Spleen (tissue), 11 donors: ENCODE data around the gene DUSP28. TPM values are rescaled to one million over a fixed set of nuclear protein-coding genes. Genes with fewer than 3 reads are reported as not detected.
A peak's percentile ranks its signal among the peaks of the same experiment; 100 is the strongest.

ENCODE experiments used
- DNase-seq: peaks from one replicate; pipeline ENCODE4 v3.0.0-alpha.2; 2020
- H3K27ac ChIP-seq, 8 donors: fragments of 200-600 bp; sonication (generic) in 7 of 8; 1 replicate in 4 of 8; 2 replicates in 4 of 8; pipeline versions ENCODE4 v1.5.0 to v1.8.0; 2016 to 2021; ENCODE audit warnings: inconsistent platforms in 4 of 8, mild to moderate bottlenecking in 4 of 8, moderate library complexity in 1 of 8
- H3K27me3 ChIP-seq, 7 donors: fragments of 200-600 bp; sonication (generic) in 6 of 7; replicated peaks in 1 of 7; 1 replicate in 4 of 7; 2 replicates in 3 of 7; pipeline versions ENCODE4 v1.5.0 to v1.8.0; 2016 to 2021; ENCODE audit warnings: inconsistent platforms in 3 of 7, mild to moderate bottlenecking in 1 of 7
- H3K36me3 ChIP-seq, 6 donors: fragments of 200-600 bp; sonication (generic) in 5 of 6; 1 replicate in 4 of 6; 2 replicates in 2 of 6; pipeline versions ENCODE4 v1.5.0 to v1.8.0; 2016 to 2021; ENCODE audit warnings: inconsistent platforms in 2 of 6
- H3K4me1 ChIP-seq, 6 donors: fragments of 200-600 bp; sonication (generic) in 5 of 6; 1 replicate in 3 of 6; 2 replicates in 3 of 6; pipeline versions ENCODE4 v1.5.0 to v1.8.0; 2016 to 2021; ENCODE audit warnings: inconsistent platforms in 3 of 6
- H3K4me3 ChIP-seq, 8 donors: fragments of 200-600 bp; sonication (generic) in 7 of 8; 1 replicate in 4 of 8; 2 replicates in 4 of 8; pipeline versions ENCODE4 v1.5.0 to v1.8.0; 2016 to 2021; ENCODE audit warnings: inconsistent platforms in 4 of 8, mild to moderate bottlenecking in 4 of 8, moderate library complexity in 2 of 8
- H3K9me3 ChIP-seq, 8 donors: fragments of 200-600 bp; sonication (generic) in 7 of 8; 1 replicate in 4 of 8; 2 replicates in 4 of 8; pipeline versions ENCODE4 v1.5.0 to v1.8.0; 2016 to 2021; ENCODE audit warnings: inconsistent platforms in 4 of 8
- POLR2A ChIP-seq, 3 donors: fragments of 450-650 bp; IDR thresholded peaks; one replicate each; pipeline ENCODE4 v1.5.1; 2017; ENCODE audit warnings: antibody characterized with exemption in 3 of 3, mild to moderate bottlenecking in 1 of 3
- POLR2AphosphoS5 ChIP-seq, 3 donors: sonication (generic); formaldehyde crosslinking; IDR thresholded peaks; one replicate each; pipeline ENCODE4 v1.5.1; 2017; ENCODE audit warnings: antibody characterized with exemption in 3 of 3
- WGBS, 5 donors: extraction: QIAGEN DNeasy Blood & Tissue Kit in 3 of 5; methylation state at CpG; one replicate each; pipeline versions ENCODE4 v1.1.5 to v1.1.7; 2013 to 2018; 5-methylcytosine and 5-hydroxymethylcytosine counted together
- intact Hi-C: fragments of 100-400 bp; cut with DNase I; formaldehyde crosslinking; loops from one replicate; pipeline ENCODE4 v1.15.0; 2023; ENCODE audit warnings: low total_unique reads
- polyA plus RNA-seq, 3 donors: library from polyadenylated mRNA; stranded (reverse); fragments of 200-250 nt; gene quantifications; one replicate each; pipeline ENCODE4 v1.2.1, GENCODE V29; 2013
- total RNA-seq, 7 donors: library from RNA; depleted of rRNA in 3 of 7; stranded (reverse); fragments of >200 nt in 3 of 7; fragmentation: NEBNext Ultra II Directional in 4 of 7; extraction: Animal tissue kit (Norgen Biotek cat#: 25700) in 4 of 7; gene quantifications; one replicate each; pipeline versions ENCODE4 v1.1.0 to v1.2.1, GENCODE V29; 2016 to 2021
- TF ChIP-seq, protein P1 (sequence below), 11 experiments: fragments of 200-600 bp in 7 of 11; fragments of 450-650 bp in 4 of 11; sonication (generic) in 4 of 11; IDR thresholded peaks in 8 of 11; conservative IDR thresholded peaks in 3 of 11; 1 replicate in 7 of 11; 2 replicates in 4 of 11; pipeline versions ENCODE4 v1.4.0 to v1.8.0; 2016 to 2021; ENCODE audit warnings: antibody characterized with exemption in 11 of 11, inconsistent platforms in 4 of 11, mild to moderate bottlenecking in 1 of 11
- donor health status: healthy with polysubstance abuse.
- donor health status: DM: no; HTN: no; CAD: no; lungs with moderate emphysema.
- donor health status: DM: no; HTN: no; CAD: no.
- donor health status: Bipolar disorder and iron deficiency.
- donor health status: healthy.
- donor health status: DM: no; HTN: no; CAD: no.
- donor health status: DM: yes; HTN: yes; CAD: no.

The DUSP28 gene
- total and polyA plus RNA-seq, 10 donors: 5.9 to 13.6 (median 7.2) TPM

DNA sequence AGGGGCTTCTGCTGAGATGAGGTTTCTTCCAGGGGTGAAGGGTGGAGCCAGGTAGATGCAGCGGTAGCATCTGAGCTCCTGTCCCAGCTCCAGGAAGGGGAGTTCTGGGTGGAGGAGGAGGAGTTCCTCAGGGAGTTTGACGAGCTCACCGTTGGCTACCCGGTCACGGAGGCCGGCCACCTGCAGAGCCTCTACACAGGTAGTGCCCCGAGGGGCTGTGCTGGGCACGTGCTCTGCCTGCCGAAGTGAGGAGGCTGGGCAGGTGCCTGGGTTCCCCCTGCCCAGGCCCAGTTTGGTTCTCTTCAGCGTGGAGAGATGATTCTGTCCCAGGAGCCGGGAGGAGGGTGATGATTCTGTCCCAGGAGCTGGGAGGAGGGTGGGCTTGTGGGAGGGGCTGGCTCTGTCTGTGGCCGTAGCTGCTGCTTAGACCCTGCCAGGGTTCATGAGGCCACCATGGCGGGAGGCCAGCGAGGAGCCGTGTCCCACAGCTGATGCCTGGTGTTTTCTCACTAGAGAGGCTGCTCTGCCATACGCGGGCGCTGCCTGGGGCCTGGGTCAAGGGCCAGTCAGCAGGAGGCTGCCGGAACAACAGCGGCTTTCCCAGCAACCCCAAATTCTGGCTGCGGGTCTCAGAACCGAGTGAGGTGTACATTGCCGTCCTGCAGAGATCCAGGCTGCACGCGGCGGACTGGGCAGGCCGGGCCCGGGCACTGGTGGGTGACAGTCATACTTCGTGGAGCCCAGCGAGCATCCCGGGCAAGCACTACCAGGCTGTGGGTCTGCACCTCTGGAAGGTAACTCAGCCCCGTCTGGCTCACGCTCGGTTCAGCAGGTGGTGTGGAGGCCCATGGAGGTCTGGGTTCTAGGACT is 34.6 kb downstream of the DUSP28 start:
- WGBS, 5 donors: 91 to 95% (median 94%) methylated on average over 18 to 34 of the region's 34 CpGs
- H3K4me3 ChIP-seq: no peak overlapping the region
- peak; percentile 72 for DNase-seq
- H3K9me3 ChIP-seq: no peaks in the 10 kb centered on the region
- H3K27me3 ChIP-seq: no peaks in the 10 kb centered on the region
- intact Hi-C loops: no loop called here
- TF ChIP-seq, protein P1, sequence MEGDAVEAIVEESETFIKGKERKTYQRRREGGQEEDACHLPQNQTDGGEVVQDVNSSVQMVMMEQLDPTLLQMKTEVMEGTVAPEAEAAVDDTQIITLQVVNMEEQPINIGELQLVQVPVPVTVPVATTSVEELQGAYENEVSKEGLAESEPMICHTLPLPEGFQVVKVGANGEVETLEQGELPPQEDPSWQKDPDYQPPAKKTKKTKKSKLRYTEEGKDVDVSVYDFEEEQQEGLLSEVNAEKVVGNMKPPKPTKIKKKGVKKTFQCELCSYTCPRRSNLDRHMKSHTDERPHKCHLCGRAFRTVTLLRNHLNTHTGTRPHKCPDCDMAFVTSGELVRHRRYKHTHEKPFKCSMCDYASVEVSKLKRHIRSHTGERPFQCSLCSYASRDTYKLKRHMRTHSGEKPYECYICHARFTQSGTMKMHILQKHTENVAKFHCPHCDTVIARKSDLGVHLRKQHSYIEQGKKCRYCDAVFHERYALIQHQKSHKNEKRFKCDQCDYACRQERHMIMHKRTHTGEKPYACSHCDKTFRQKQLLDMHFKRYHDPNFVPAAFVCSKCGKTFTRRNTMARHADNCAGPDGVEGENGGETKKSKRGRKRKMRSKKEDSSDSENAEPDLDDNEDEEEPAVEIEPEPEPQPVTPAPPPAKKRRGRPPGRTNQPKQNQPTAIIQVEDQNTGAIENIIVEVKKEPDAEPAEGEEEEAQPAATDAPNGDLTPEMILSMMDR (IDR thresholded peaks at IDR 0.05 in 8 of 11, conservative IDR thresholded peaks at IDR 0.05 in 3 of 11): no peak
- TF ChIP-seq POLR2AphosphoS5 (IDR thresholded peaks at IDR 0.05): no peak
- H3K4me1 ChIP-seq: peaks cover 0 to 21% (median 7%) of the 10 kb centered on the region in 6 donors
- peaks cover 0 to 100% (median 92%) of the 10 kb centered on the region in 6 donors for H3K36me3 ChIP-seq
- no peak overlapping the region for H3K27ac ChIP-seq

DNA sequence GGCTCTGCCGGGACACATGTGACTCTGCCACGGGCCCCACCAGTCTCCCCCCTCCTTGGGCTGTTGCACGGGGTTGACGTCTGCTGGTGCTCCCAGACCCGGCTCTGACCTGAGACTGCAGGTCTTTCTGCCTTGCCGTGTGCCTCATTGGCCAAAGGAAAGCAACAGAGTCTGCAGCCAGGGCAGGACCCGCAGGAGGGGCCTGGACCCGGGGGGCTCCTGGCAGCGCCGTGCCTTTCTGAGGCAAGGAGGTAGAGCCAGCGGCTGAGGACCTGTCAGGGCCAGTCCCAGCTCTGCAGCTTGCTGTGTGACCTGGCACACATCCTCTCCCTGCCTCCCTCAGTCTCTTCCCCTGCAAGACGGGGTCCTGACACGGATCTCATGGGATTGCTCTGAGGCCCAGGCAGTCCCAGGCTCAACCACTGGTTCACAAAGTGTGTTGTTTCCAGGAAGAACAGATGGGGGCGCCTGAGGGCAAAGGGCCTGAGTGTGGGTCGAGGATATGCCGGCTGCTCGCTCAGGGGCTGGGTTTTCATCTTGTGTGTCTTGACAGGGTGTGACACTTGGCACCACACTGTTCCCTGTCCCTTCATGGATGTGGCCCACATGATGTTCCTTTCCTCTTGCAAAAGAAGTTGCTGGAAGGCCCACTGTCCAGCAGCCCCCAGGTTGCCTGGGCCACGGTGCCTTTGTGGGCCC is 35.4 kb downstream of the DUSP28 start:
- DNase-seq: peak; percentile 67
- intact Hi-C loops: no loop called here
- 78 to 83% (median 81%) methylated on average over 6 to 18 of the region's 18 CpGs for WGBS, 5 donors
- Histone ChIP-seq H3K4me3 (no peak overlapping the region), H3K27me3 (no peaks in the 10 kb centered on the region), H3K27ac (no peak overlapping the region), H3K36me3 (peaks cover 0 to 100% (median 92%) of the 10 kb centered on the region in 6 donors), H3K4me1 (peaks cover 0 to 13% (median 4%) of the 10 kb centered on the region in 6 donors), H3K9me3 (no peaks in the 10 kb centered on the region)
- no peak for TF ChIP-seq POLR2A (IDR thresholded peaks at IDR 0.05)
- TF ChIP-seq, protein P1 (IDR thresholded peaks at IDR 0.05 in 8 of 11, conservative IDR thresholded peaks at IDR 0.05 in 3 of 11): peak in 3 of 11 experiments; percentile 22 to 37 (median 26)

DNA sequence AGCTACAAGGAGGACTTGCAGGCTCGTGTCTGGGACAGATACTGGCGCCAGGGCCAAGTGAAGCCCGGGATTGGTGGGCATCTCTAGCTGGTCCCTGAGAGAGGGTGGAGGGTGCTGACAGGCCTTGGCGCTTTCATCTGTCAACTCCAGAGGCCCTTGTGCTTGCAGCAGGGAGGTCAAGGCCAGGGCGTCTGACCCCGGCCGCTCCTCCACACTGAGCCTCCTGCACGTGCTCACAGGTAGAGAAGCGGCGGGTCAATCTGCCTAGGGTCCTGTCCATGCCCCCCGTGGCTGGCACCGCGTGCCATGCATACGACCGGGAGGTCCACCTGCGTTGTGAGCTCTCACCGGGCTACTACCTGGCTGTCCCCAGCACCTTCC is 35.9 kb downstream of the DUSP28 start:
- Histone ChIP-seq H3K4me3 (no peak overlapping the region), H3K36me3 (peaks cover 0 to 100% (median 88%) of the 10 kb centered on the region in 6 donors), H3K4me1 (peaks cover 0 to 8% (median 4%) of the 10 kb centered on the region in 6 donors), H3K27me3 (no peaks in the 10 kb centered on the region), H3K9me3 (no peaks in the 10 kb centered on the region), H3K27ac (no peak overlapping the region)
- DNase-seq: peak; percentile 69
- 89 to 96% (median 94%) methylated on average over 10 to 17 of the region's 17 CpGs for WGBS, 5 donors
- intact Hi-C loops: no loop called here
- TF ChIP-seq, protein P1 (IDR thresholded peaks at IDR 0.05 in 8 of 11, conservative IDR thresholded peaks at IDR 0.05 in 3 of 11): no peak
- no peak for TF ChIP-seq POLR2A (IDR thresholded peaks at IDR 0.05)
- no peak for TF ChIP-seq POLR2AphosphoS5 (IDR thresholded peaks at IDR 0.05)

DNA sequence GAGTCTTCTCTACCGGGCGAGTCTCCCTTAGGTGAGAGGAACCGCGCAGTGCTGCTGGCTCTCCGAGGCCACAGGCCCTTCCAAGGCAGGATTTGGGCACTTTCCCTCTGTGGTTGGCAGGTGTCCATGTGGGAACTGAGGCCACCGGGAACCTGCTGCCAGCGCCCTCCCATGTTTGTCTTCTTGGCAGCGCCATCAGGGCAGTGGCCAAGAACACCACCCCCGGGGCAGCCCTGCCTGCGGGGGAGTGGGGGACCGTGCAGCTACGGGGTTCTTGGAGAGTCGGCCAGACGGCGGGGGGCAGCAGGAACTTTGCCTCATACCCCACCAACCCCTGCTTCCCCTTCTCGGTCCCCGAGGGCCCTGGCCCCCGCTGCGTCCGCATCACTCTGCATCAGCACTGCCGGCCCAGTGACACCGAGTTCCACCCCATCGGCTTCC is 36.4 kb downstream of the DUSP28 start:
- WGBS, 5 donors: 88 to 95% (median 90%) methylated on average over 7 to 23 of the region's 23 CpGs
- peaks cover 0 to 100% (median 84%) of the 10 kb centered on the region in 6 donors for H3K36me3 ChIP-seq
- TF ChIP-seq POLR2A (IDR thresholded peaks at IDR 0.05): no peak
- TF ChIP-seq, protein P1 (IDR thresholded peaks at IDR 0.05 in 8 of 11, conservative IDR thresholded peaks at IDR 0.05 in 3 of 11): no peak
- DNase-seq: no peak
- H3K27ac ChIP-seq: no peak overlapping the region
- H3K4me1 ChIP-seq: peaks cover 0 to 11% (median 3%) of the 10 kb centered on the region in 6 donors
- no peaks in the 10 kb centered on the region for H3K9me3 ChIP-seq
- no peaks in the 10 kb centered on the region for H3K27me3 ChIP-seq
- no peak overlapping the region for H3K4me3 ChIP-seq
- intact Hi-C loops: no loop called here
